Mucosa of descending colon (tissue), 3 donors: ENCODE results near the gene BRME1. TPM values are rescaled to one million over a fixed set of nuclear protein-coding genes. Genes with fewer than 3 reads are reported as not detected.

Experiments
- ATAC-seq: fragments of 200-7000 bp; cut with Tn5 transposase; one replicate; pipeline ENCODE4 v1.9.1; 2020; ENCODE audit warnings: mild to moderate bottlenecking, moderate library complexity
- DNase-seq, 3 donors: peaks; one replicate each; pipeline ENCODE4 v3.0.0-alpha.2; 2020
- H3K36me3 ChIP-seq: fragments of 200-600 bp; one replicate; pipeline ENCODE4 v1.8.0; 2021; ENCODE audit warnings: low read depth, mild to moderate bottlenecking
- H3K4me1 ChIP-seq: fragments of 200-600 bp; one replicate; pipeline ENCODE4 v1.8.0; 2021; ENCODE audit warnings: low read depth, mild to moderate bottlenecking
- H3K4me3 ChIP-seq: fragments of 200-600 bp; one replicate; pipeline ENCODE4 v1.8.0; 2021; ENCODE audit warnings: mild to moderate bottlenecking
- H3K9me3 ChIP-seq: fragments of 200-600 bp; one replicate; pipeline ENCODE4 v1.8.0; 2021; ENCODE audit warnings: mild to moderate bottlenecking
- CTCF ChIP-seq: fragments of 200-600 bp; IDR thresholded peaks from one replicate; pipeline ENCODE4 v1.8.0; 2022; ENCODE audit warnings: antibody characterized with exemption, mild to moderate bottlenecking
- intact Hi-C, 2 donors: fragments of 100-400 bp; cut with DNase I in 1 of 2; cut with micrococcal nuclease in 1 of 2; formaldehyde crosslinking; loops; one replicate each; pipeline versions ENCODE4 v1.11.0 to v1.11.1; 2022; cut with DNase I, micrococcal nuclease
- total RNA-seq, 3 donors: library from RNA; stranded (reverse); fragmentation: NEBNext Ultra II Directional in 2 of 3; extraction: Animal tissue kit (Norgen Biotek cat#: 25700) in 2 of 3; gene quantifications; one replicate each; pipeline versions ENCODE4 v1.2.1 to v1.2.4, GENCODE V29; 2021 to 2023
- donor health status: DM: no; HTN: no; CAD: no; lungs with moderate emphysema.
- donor health status: DM: no; HTN: no; CAD: no.
- donor health status: DM: no; HTN: yes; CAD: no.

Gene BRME1
- total RNA-seq, 3 donors from 2014 or later = 5.5 to 12.9 (median 10.8) TPM

- ATAC-seq (peak; percentile 44), DNase-seq (peak; percentile 85 to 94 (median 90))
- H3K4me3 ChIP-seq = peak overlapping the region; percentile 11
- H3K9me3 ChIP-seq = no peaks in the 10 kb centered on the region
- no peaks in the 10 kb centered on the region for H3K36me3 ChIP-seq
- no peak for TF ChIP-seq CTCF
- intact Hi-C loops = no loop called here
- peaks cover 48% of the 10 kb centered on the region for H3K4me1 ChIP-seq
These were observed 66.6 kb downstream of the BRME1 start for GRCh38 chr19:13839130-13839937.

GRCh38 chr19:13838435-13839129, 67.3 kb downstream of the BRME1 start:
- no peak for TF ChIP-seq CTCF
- Histone ChIP-seq H3K4me1 (peaks cover 47% of the 10 kb centered on the region), H3K4me3 (peak overlapping the region; percentile 11), H3K9me3 (no peaks in the 10 kb centered on the region), H3K36me3 (no peaks in the 10 kb centered on the region)
- no peak for ATAC-seq
- intact Hi-C loops = no loop called here
- DNase-seq = no peak

- ATAC-seq (no peak), DNase-seq (peak; percentile 18 to 71 (median 44))
- no peaks in the 10 kb centered on the region for H3K36me3 ChIP-seq
- H3K4me1 ChIP-seq = peaks cover 44% of the 10 kb centered on the region
- H3K4me3 ChIP-seq = no peak overlapping the region
- intact Hi-C loops = no loop called here
- H3K9me3 ChIP-seq = no peaks in the 10 kb centered on the region
- no peak for TF ChIP-seq CTCF
These were observed 69.9 kb downstream of the BRME1 start for GRCh38 chr19:13835791-13836723.

- no peaks in the 10 kb centered on the region for H3K36me3 ChIP-seq
- TF ChIP-seq CTCF = no peak
- peaks cover 30% of the 10 kb centered on the region for H3K4me1 ChIP-seq
- no peak for ATAC-seq
- no peaks in the 10 kb centered on the region for H3K9me3 ChIP-seq
- intact Hi-C loops = no loop called here
- H3K4me3 ChIP-seq = no peak overlapping the region
- peak in 2 of 3 donors; percentile 14 to 41 for DNase-seq
These were observed 71.5 kb downstream of the BRME1 start for GRCh38 chr19:13834244-13835069.
